Fibroblast of skin of left quadriceps (primary cell): ENCODE measurements around the gene IL12RB1.
"Not testable (repeated sequence)": the region's sequence is repeated elsewhere in the genome, so short reads cannot be mapped to it uniquely, and the experiment has no call there.

ENCODE experiments used
- DNase-seq, 2 experiments: peaks; one replicate each; pipeline ENCODE4 v3.0.0-alpha.2; 2013; ENCODE audit warnings: low read depth in 2 of 2

Gene IL12RB1

GRCh38 chr19:18112989-18113478 is 26.3 kb upstream of the IL12RB1 start:
- DNase-seq: peak; percentile 30 to 37

GRCh38 chr19:18110609-18111232 is 24.0 kb upstream of the IL12RB1 start:
- DNase-seq: no peak

- DNase-seq: no peak
Observed at GRCh38 chr19:18109733-18110608, 23.2 kb upstream of the IL12RB1 start.

GRCh38 chr19:18109341-18109732 is 22.6 kb upstream of the IL12RB1 start:
- DNase-seq: no peak

- no peak for DNase-seq
Observed at GRCh38 chr19:18108897-18109296, 22.2 kb upstream of the IL12RB1 start.

GRCh38 chr19:18107235-18107634 is 20.5 kb upstream of the IL12RB1 start:
- DNase-seq: no peak

- not testable (repeated sequence) for DNase-seq
Observed at GRCh38 chr19:18105259-18105658, 18.5 kb upstream of the IL12RB1 start.

- no peak for DNase-seq
Observed at GRCh38 chr19:18104793-18105131, 18.0 kb upstream of the IL12RB1 start.

GRCh38 chr19:18102916-18103542 is 16.3 kb upstream of the IL12RB1 start:
- no peak for DNase-seq

GRCh38 chr19:18101268-18101667 is 14.5 kb upstream of the IL12RB1 start:
- no peak for DNase-seq

GRCh38 chr19:18100710-18101109 is 14.0 kb upstream of the IL12RB1 start:
- no peak for DNase-seq

GRCh38 chr19:18099623-18099995 is 12.9 kb upstream of the IL12RB1 start:
- DNase-seq: no peak

GRCh38 chr19:18098891-18099622 is 12.3 kb upstream of the IL12RB1 start:
- no peak for DNase-seq

GRCh38 chr19:18097993-18098890 is 11.5 kb upstream of the IL12RB1 start:
- DNase-seq: no peak

- peak; percentile 32 to 35 for DNase-seq
Observed at GRCh38 chr19:18097217-18097992, 10.7 kb upstream of the IL12RB1 start, which contains the start of gene MAST3. TSS of gene MAST3 (plus strand) at chr19:18097778. CDS start at chr19:18097793, 15 bp downstream.

- DNase-seq: no peak
Observed at GRCh38 chr19:18096258-18096657, 9.5 kb upstream of the IL12RB1 start.

- no peak for DNase-seq
Observed at GRCh38 chr19:18093439-18094161, 6.9 kb upstream of the IL12RB1 start.

GRCh38 chr19:18091217-18091608 is 4.5 kb upstream of the IL12RB1 start:
- DNase-seq: no peak

- DNase-seq: no peak
Observed at GRCh38 chr19:18090545-18091216, 3.9 kb upstream of the IL12RB1 start.
